WTC11 (cell line): ENCODE measurements around the gene MANBA. TPM values are rescaled to one million over a fixed set of nuclear protein-coding genes. Genes with fewer than 3 reads are reported as not detected.

ENCODE experiments used
- ATAC-seq: fragments of 200-7000 bp; cut with Tn5 transposase; 2 replicates; pipeline ENCODE4 v1.10.0; 2021; ENCODE audit warnings: mild to moderate bottlenecking, moderate library complexity
- CTCF ChIA-PET: fragments of 300-600 bp; sonication (Branson Sonifier 250); formaldehyde crosslinking; loops from one replicate; lab custom pipeline; 2021; ENCODE audit warnings: antibody characterized with exemption; lab: Charles Lee
- POLR2A ChIA-PET: fragments of 350-600 bp; sonication (Branson Sonifier 250); formaldehyde crosslinking; loops from one replicate; lab custom pipeline; 2021; ENCODE audit warnings: antibody characterized with exemption; lab: Charles Lee
- DNase-seq: peaks from one replicate; pipeline ENCODE4 v3.0.0; 2021; ENCODE audit warnings: low spot score
- H3K27ac Mint-ChIP-seq: 2 replicates; pipeline ENCODE4 v1.8.0; 2021; ENCODE audit warnings: mixed read lengths
- H3K27me3 Mint-ChIP-seq: 2 replicates; pipeline ENCODE4 v1.8.0; 2021; ENCODE audit warnings: low read depth, mild to moderate bottlenecking, moderate library complexity, mixed read lengths
- H3K36me3 Mint-ChIP-seq: 2 replicates; pipeline ENCODE4 v1.8.0; 2021; ENCODE audit warnings: mixed read lengths
- H3K4me1 Mint-ChIP-seq: 2 replicates; pipeline ENCODE4 v1.8.0; 2022; ENCODE audit warnings: mixed read lengths
- H3K4me3 Mint-ChIP-seq: 2 replicates; pipeline ENCODE4 v1.8.0; 2021; ENCODE audit warnings: mild to moderate bottlenecking, moderate library complexity, mixed read lengths
- H3K9me3 Mint-ChIP-seq: 2 replicates; pipeline ENCODE4 v1.8.0; 2021; ENCODE audit warnings: mixed read lengths
- ARID4B ChIP-seq: sonication (generic); formaldehyde crosslinking; IDR thresholded peaks from 2 replicates; pipeline ENCODE4 v1.8.0; 2023; ENCODE audit warnings: missing genetic modification reagents, mild to moderate bottlenecking, borderline replicate concordance
- ATF6 ChIP-seq: sonication (generic); formaldehyde crosslinking; IDR thresholded peaks from 2 replicates; pipeline ENCODE4 v1.8.1; 2023; ENCODE audit warnings: mild to moderate bottlenecking, missing genetic modification reagents
- CDX4 ChIP-seq: fragments of 250-450 bp; sonication (Bioruptor Pico); IDR thresholded peaks from 2 replicates; pipeline ENCODE4 v1.9.0; 2021; ENCODE audit warnings: moderate library complexity, mild to moderate bottlenecking, inconsistent platforms, borderline replicate concordance
- E2F5 ChIP-seq: sonication (generic); formaldehyde crosslinking; IDR thresholded peaks from 2 replicates; pipeline ENCODE4 v1.8.1; 2022; ENCODE audit warnings: mild to moderate bottlenecking, moderate library complexity, missing genetic modification reagents
- ETV6 ChIP-seq: sonication (generic); formaldehyde crosslinking; IDR thresholded peaks from 2 replicates; pipeline ENCODE4 v1.8.1; 2022; ENCODE audit warnings: mild to moderate bottlenecking, missing genetic modification reagents
- FOXJ3 ChIP-seq: sonication (generic); formaldehyde crosslinking; IDR thresholded peaks from 2 replicates; pipeline ENCODE4 v1.9.0; 2021; ENCODE audit warnings: missing genetic modification reagents, mild to moderate bottlenecking, borderline replicate concordance
- HMGXB4 ChIP-seq: sonication (generic); formaldehyde crosslinking; IDR thresholded peaks from 2 replicates; pipeline ENCODE4 v1.8.1; 2023; ENCODE audit warnings: mild to moderate bottlenecking, moderate library complexity, missing genetic modification reagents
- JAZF1 ChIP-seq: fragments of 250-450 bp; sonication (Bioruptor Pico); IDR thresholded peaks from 2 replicates; pipeline ENCODE4 v1.9.0; 2021; ENCODE audit warnings: moderate library complexity, mild to moderate bottlenecking, inconsistent platforms
- MLX ChIP-seq: sonication (generic); formaldehyde crosslinking; IDR thresholded peaks from 2 replicates; pipeline ENCODE4 v1.8.1; 2023; ENCODE audit warnings: mild to moderate bottlenecking, missing genetic modification reagents, moderate library complexity
- MXD4 ChIP-seq: fragments of 250-450 bp; sonication (Bioruptor Pico); IDR thresholded peaks from 2 replicates; pipeline ENCODE4 v1.8.0; 2021; ENCODE audit warnings: mild to moderate bottlenecking, moderate library complexity, borderline replicate concordance
- NFATC4 ChIP-seq: fragments of 250-450 bp; sonication (Bioruptor Pico); IDR thresholded peaks from 2 replicates; pipeline ENCODE4 v1.9.0; 2021; ENCODE audit warnings: mild to moderate bottlenecking
- RELA ChIP-seq: sonication (generic); formaldehyde crosslinking; IDR thresholded peaks from 2 replicates; pipeline ENCODE4 v1.8.1; 2022; ENCODE audit warnings: missing genetic modification reagents, mild to moderate bottlenecking, borderline replicate concordance
- SOX15 ChIP-seq: fragments of 250-450 bp; sonication (Bioruptor Pico); IDR thresholded peaks from 2 replicates; pipeline ENCODE4 v1.9.0; 2021; ENCODE audit warnings: mild to moderate bottlenecking
- ZBTB43 ChIP-seq: sonication (generic); formaldehyde crosslinking; IDR thresholded peaks from 2 replicates; pipeline ENCODE4 v1.8.1; 2023; ENCODE audit warnings: mild to moderate bottlenecking, missing genetic modification reagents
- ZNF232 ChIP-seq: sonication (generic); formaldehyde crosslinking; IDR thresholded peaks from 2 replicates; pipeline ENCODE4 v1.8.0; 2022; ENCODE audit warnings: mild to moderate bottlenecking, missing genetic modification reagents
- total RNA-seq: library from RNA; stranded (reverse); gene quantifications from 3 replicates; pipeline ENCODE4 v1.2.3, GENCODE V29; 2021

MANBA gene
- total RNA-seq, 1 experiment from 2014 or later: 35.1 TPM

GRCh38 chr4:102775805-102776204, 15.0 kb upstream of the MANBA start (continued):
- no peak for TF ChIP-seq HMGXB4 (CRISPR knock-in tag)
- no peak for TF ChIP-seq ETV6 (CRISPR knock-in tag)
- TF ChIP-seq ARID4B: no peak

- ATAC-seq (no peak), DNase-seq (no peak)
- ChIA-PET CTCF (no interaction called here), POLR2A (no interaction called here)
- TF ChIP-seq MXD4 (CRISPR knock-in tag) (no peak), FOXJ3 (CRISPR knock-in tag) (no peak), ATF6 (CRISPR knock-in tag) (no peak), SOX15 (no peak), ZNF232 (CRISPR knock-in tag) (no peak), CDX4 (CRISPR knock-in tag) (no peak), RELA (CRISPR knock-in tag) (no peak), E2F5 (CRISPR knock-in tag) (no peak), NFATC4 (no peak)
- H3K4me1 Mint-ChIP-seq: 0 out of 2 replicates have a peak, but pooled peaks cover 3% of the 10 kb centered on the region
- no peaks in the 10 kb centered on the region for H3K9me3 Mint-ChIP-seq
- H3K36me3 Mint-ChIP-seq: no peaks in the 10 kb centered on the region
- no peak overlapping the region for H3K27ac Mint-ChIP-seq
- H3K4me3 Mint-ChIP-seq: no peak overlapping the region
- peaks cover 3% of the 10 kb centered on the region for H3K27me3 Mint-ChIP-seq
Observed at GRCh38 chr4:102774254-102774653, 13.5 kb upstream of the MANBA start.

GRCh38 chr4:102772738-102773340, 12.1 kb upstream of the MANBA start:
- no peak for TF ChIP-seq MLX (CRISPR knock-in tag)
- no peak for TF ChIP-seq ZBTB43
- TF ChIP-seq JAZF1 (CRISPR knock-in tag): no peak
- Mint-ChIP-seq H3K27me3 (peaks cover 3% of the 10 kb centered on the region), H3K27ac (no peak overlapping the region), H3K4me3 (no peak overlapping the region), H3K9me3 (no peaks in the 10 kb centered on the region), H3K4me1 (no peaks in the 10 kb centered on the region), H3K36me3 (no peaks in the 10 kb centered on the region)
- no peak for DNase-seq
- no peak for ATAC-seq
- ChIA-PET CTCF (no interaction called here), POLR2A (interaction anchor here (1.2 kb wide), 1 partner anchor 12 kb away, joined by 4 read pairs; the partner anchor contains the start of gene MANBA)
